Retinal pigment epithelial cell (primary cell): ENCODE results near the gene SCAI.
"Not testable (repeated sequence)": the region's sequence is repeated elsewhere in the genome, so short reads cannot be mapped to it uniquely, and the experiment has no call there.

Source experiments
- DNase-seq: peaks from one replicate; pipeline ENCODE4 v3.0.0-alpha.2; 2010; ENCODE audit warnings: low read depth
- H3K4me3 ChIP-seq: 2 replicates; pipeline ENCODE4 v1.5.1; 2011; ENCODE audit warnings: mild to moderate bottlenecking, low read length, control low read depth, moderate library complexity
- TF ChIP-seq, protein P1 (sequence below): conservative IDR thresholded peaks from 2 replicates; pipeline ENCODE4 v1.5.1; 2011; ENCODE audit warnings: low read depth, low read length, control low read depth, inconsistent platforms

The SCAI gene

DNA sequence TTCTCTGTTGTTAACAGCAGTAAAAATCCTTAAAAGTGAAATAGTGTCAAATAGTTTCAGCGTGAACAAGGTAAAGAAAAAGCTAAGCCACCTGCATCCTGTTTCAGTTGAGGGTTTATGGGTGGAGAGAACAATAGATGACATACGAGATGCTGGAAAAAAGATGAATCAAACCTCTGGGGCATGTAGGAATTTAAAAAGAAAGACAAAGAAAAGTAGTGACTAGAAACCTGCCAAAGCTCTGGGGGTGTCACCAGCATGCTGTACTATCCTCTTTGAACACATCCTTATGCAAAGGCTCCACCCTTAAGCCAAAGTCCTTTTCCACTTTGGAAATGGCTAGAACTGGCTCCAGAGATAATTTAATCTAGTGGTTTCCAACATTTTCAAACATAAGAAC lies 22.2 kb downstream of the SCAI start:
- no peak overlapping the region for H3K4me3 ChIP-seq
- no peak for DNase-seq
- TF ChIP-seq, protein P1, sequence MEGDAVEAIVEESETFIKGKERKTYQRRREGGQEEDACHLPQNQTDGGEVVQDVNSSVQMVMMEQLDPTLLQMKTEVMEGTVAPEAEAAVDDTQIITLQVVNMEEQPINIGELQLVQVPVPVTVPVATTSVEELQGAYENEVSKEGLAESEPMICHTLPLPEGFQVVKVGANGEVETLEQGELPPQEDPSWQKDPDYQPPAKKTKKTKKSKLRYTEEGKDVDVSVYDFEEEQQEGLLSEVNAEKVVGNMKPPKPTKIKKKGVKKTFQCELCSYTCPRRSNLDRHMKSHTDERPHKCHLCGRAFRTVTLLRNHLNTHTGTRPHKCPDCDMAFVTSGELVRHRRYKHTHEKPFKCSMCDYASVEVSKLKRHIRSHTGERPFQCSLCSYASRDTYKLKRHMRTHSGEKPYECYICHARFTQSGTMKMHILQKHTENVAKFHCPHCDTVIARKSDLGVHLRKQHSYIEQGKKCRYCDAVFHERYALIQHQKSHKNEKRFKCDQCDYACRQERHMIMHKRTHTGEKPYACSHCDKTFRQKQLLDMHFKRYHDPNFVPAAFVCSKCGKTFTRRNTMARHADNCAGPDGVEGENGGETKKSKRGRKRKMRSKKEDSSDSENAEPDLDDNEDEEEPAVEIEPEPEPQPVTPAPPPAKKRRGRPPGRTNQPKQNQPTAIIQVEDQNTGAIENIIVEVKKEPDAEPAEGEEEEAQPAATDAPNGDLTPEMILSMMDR: no peak

DNA sequence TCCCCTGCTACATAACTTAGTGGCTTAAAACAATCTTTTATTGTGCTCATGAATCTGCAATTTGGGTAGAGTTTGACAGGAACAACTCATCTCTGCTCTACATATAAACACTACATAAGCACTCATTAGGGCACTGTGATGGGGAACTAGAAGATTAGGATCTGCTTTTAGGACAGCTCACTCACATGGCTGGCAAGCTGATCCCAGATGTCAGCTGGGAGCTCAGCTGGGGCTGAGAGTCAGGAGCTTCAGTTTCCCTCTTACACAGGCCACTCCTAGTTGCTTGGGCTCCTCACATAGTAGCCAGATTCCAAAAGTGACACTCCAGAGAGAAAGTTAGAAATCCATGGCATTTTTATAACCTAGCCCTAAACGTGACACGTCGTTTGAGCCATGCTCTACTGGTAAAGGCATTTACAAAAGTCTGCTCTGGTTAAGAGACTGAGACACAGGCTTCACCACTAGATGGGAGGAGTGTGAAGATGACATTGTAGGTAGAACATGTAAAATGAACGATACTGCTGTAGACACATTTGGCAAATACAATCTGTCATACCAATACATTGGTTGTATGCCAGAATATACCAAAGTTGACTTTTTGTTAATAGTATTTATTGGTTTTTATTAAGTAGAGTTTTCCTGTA lies 23.6 kb downstream of the SCAI start:
- no peak overlapping the region for H3K4me3 ChIP-seq
- TF ChIP-seq, protein P1: peak; percentile 23
- DNase-seq: no peak

DNA sequence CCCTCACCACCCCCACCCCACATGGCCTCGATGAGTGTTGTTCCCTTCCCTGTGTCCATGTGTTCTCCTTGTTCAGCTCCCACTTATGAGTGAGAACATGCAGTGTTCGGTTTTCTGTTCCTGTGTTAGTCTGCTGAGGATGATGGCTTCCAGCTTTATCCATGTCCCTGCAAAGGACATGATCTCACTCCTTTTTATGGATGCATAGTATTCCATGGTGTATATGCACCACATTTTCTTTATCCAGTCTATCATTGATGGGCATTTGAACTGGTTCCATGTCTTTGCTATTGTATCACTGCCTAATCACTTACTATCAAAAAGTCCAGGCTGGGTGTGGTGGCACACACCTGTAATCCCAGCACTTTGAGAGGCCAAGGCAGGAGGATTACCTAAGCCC lies 24.6 kb downstream of the SCAI start:
- H3K4me3 ChIP-seq, DNase-seq: not testable (repeated sequence)

DNA sequence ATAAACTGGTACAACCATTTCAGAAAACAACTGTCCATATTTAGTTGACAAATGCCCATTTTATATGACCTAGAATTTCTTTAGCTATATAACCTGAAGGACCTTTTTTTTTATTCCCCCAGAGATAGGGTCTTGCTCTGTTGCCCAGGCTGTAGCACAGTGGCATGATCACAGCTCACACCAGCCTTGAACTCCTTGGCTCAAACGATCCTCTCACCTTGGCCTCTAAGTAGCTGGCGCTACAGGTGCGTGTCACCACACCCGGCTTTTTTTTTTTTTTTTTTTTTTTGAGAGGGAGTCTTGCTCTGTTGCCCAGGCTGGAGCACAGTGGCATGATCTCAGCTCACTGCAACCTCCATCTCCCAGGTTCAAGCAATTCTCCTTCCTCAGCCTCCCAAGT lies 28.8 kb downstream of the SCAI start:
- not testable (repeated sequence) for H3K4me3 ChIP-seq, DNase-seq

DNA sequence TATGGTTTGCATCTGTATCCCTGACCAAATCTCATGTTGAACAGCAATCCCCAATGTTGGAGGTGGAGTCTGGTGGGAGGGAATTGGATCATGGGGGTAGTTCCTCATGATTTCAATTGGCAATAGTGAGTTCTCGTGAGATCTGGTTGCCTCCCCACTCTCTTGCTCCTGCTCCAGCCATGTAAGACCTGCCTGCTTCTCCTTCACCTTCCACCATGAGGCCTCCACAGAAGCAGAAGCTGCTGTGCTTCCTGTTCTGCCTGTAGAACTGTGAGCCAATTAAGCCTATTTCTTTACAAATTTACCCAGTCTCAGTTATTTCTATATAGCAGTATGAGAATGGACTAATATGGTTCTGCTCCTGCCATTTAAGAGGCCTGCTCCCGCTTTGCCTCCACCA lies 32.9 kb downstream of the SCAI start:
- DNase-seq: no peak
- no peak overlapping the region for H3K4me3 ChIP-seq
- TF ChIP-seq, protein P1: no peak

DNA sequence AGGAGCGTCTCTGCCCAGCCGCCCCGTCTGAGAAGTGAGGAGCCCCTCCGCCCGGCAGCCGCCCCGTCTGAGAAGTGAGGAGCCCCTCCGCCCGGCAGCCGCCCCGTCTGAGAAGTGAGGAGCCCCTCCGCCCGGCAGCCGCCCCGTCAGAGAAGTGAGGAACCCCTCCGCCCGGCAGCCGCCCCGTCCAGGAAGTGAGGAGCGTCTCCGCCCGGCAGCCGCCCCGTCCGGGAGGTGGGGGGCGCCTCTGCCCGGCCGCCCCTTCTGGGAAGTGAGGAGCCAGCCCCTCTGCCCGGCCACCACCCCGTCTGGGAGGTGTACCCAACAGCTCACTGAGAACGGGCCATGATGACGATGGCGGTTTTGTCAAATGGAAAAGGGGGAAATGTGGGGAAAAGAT lies 34.8 kb downstream of the SCAI start:
- not testable (repeated sequence) for H3K4me3 ChIP-seq, DNase-seq

DNA sequence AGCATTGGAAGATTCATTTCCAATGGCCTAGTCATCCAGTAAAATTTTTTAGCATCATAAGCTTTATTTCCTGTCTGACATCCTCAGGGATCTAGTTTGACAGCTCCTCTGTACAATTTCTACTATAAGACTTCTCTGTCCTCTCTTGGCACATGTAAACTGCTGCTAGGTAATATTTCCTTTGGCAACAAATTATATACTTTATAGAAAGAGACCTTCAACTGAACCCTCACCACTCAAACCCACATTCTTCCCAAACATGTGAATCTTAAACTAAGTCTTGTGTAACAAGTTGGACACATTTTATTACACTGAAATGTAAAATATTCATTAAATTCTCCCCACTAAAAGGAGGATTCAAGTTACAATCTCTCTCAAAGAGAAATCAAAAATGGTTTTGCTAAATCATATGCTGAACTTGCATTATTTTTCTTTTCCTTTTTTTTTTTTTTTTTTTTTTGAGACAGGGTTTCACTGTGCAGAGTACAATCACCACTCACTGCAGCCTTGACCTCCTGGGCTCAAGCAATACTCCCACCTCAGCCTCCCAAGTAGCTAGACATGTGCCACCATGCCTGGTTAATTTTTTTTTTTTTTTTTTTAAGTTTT lies 36.9 kb downstream of the SCAI start:
- H3K4me3 ChIP-seq: no peak overlapping the region
- no peak for DNase-seq
- TF ChIP-seq, protein P1: no peak

DNA sequence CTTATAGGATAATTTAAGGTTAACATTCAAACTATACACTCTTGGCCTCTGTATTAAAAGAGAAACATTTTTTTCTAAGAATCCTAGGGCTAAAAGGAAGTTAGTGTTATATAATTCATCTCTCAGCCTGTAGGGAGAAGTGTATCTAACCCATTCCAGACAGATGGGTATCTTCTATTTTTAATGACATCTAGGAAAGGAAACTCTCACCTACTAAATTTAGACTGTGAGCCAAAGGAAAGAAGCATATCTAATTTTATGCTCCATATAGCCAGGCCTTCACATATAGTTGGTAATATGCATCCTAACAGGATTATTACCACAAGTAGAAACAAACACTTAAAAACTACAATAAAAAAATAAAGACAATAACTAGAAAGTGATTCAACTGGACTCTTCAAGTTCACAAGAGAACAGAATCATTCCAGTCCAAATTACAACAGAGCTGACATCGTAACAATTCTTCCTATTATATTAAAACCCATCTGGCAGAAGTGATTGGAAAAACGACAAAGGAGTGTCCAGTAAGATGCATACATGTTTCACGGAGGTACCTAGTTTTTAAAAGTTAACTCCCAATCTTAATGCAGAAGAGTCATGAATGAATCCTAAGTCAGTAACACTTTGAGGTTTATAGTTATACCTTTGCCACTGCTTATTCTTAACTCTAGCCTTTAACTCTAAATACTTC lies 39.4 kb downstream of the SCAI start:
- no peak overlapping the region for H3K4me3 ChIP-seq
- no peak for DNase-seq
- TF ChIP-seq, protein P1: no peak
